ENCODE measurements around the gene CTPS1.

The CTPS1 gene

GRCh38 chr1:40955266-40955665 lies 24.2 kb upstream of the CTPS1 start:
- TF ChIP-seq CTCF (IDR thresholded peaks at IDR 0.05; ENCODE audit: low read depth, low read length), result no peak
- Histone ChIP-seq H3K4me3 (ENCODE audit: low read depth, low read length) (no peak overlapping the region), H3K27me3 (no peaks in the 10 kb centered on the region), H3K36me3 (no peaks in the 10 kb centered on the region), H3K4me1 (no peaks in the 10 kb centered on the region), H3K9me3 (no peaks in the 10 kb centered on the region)
- no peak for DNase-seq

DNA sequence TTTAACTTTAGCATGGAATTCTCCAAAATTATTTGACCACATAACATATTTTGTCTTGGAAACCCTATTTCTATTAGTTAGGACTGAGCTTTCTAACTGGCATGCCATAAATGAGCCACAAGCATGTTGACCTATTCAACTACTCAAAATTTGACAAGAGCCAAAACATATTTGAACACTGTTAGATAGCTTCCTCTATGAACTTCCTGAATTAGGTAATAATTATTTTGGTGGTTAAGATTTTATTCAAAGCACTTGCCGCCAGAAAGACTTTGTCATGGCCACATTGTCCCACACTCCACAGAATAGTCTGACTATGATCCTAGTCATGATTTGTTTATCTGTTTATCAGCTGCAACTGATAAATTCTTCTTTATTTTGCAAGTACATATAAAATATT lies 23.1 kb upstream of the CTPS1 start:
- Histone ChIP-seq H3K4me3 (ENCODE audit: low read depth, low read length) (no peak overlapping the region), H3K4me1 (no peaks in the 10 kb centered on the region), H3K9me3 (no peaks in the 10 kb centered on the region), H3K36me3 (no peaks in the 10 kb centered on the region), H3K27me3 (no peaks in the 10 kb centered on the region)
- DNase-seq, result no peak
- TF ChIP-seq CTCF (IDR thresholded peaks at IDR 0.05; ENCODE audit: low read depth, low read length), result no peak

GRCh38 chr1:40958210-40958609 lies 21.3 kb upstream of the CTPS1 start:
- TF ChIP-seq CTCF (IDR thresholded peaks at IDR 0.05; ENCODE audit: low read depth, low read length), result no peak
- H3K36me3 ChIP-seq, result no peaks in the 10 kb centered on the region
- no peaks in the 10 kb centered on the region for H3K9me3 ChIP-seq
- DNase-seq, result no peak
- no peaks in the 10 kb centered on the region for H3K4me1 ChIP-seq
- H3K4me3 ChIP-seq (ENCODE audit: low read depth, low read length), result no peak overlapping the region
- H3K27me3 ChIP-seq, result no peaks in the 10 kb centered on the region

DNA sequence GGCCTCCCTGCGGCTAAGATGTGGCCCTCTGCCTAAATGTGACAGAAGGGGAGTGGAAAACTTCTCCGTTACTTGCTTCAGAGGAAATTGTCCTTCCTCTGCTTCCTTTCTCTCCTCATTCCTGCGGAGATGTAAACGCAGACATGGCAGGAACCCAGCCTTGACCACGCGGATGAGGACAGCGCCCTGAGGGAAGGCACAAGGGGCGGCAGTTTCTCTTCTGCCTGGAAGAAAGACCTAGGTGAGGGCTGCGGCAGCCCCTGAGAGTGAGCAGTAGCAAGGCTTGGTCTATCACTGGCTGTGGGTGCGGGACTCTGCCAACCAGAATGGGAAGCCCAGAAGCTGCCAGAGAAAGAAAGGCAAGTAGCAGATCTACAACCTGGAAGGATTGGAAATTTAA lies 14.0 kb upstream of the CTPS1 start:
- Histone ChIP-seq H3K9me3 (no peaks in the 10 kb centered on the region), H3K4me1 (no peaks in the 10 kb centered on the region), H3K4me3 (ENCODE audit: low read depth, low read length) (no peak overlapping the region), H3K36me3 (no peaks in the 10 kb centered on the region), H3K27me3 (no peaks in the 10 kb centered on the region)
- TF ChIP-seq CTCF (IDR thresholded peaks at IDR 0.05; ENCODE audit: low read depth, low read length), result no peak
- DNase-seq, result no peak

- DNase-seq, result no peak
- Histone ChIP-seq H3K4me3 (ENCODE audit: low read depth, low read length) (no peak overlapping the region), H3K9me3 (no peaks in the 10 kb centered on the region), H3K4me1 (no peaks in the 10 kb centered on the region), H3K27me3 (no peaks in the 10 kb centered on the region), H3K36me3 (no peaks in the 10 kb centered on the region)
- TF ChIP-seq CTCF (IDR thresholded peaks at IDR 0.05; ENCODE audit: low read depth, low read length), result no peak
Measured at GRCh38 chr1:40966417-40966816, 13.1 kb upstream of the CTPS1 start.

DNA sequence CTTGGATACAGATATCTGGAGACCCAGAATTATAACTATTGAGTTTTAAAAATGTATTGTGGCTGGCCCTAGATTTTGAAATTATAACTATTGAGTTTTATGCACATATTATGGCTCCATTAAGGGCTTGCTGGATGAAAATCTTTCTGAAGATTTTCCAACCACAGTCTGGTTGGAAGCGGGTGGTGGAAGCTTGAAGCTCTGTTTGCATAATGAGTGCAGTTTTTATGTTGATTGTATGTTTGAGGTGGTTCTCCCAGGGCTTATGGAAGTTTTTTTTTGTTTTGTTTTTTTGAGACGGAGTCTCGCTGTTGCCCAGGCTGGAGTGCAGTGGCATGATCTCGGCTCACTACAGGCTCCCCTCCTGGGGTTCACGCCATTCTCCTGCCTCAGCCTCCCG lies 10.1 kb upstream of the CTPS1 start:
- no peaks in the 10 kb centered on the region for H3K36me3 ChIP-seq
- H3K4me1 ChIP-seq, result no peaks in the 10 kb centered on the region
- no peaks in the 10 kb centered on the region for H3K9me3 ChIP-seq
- no peaks in the 10 kb centered on the region for H3K27me3 ChIP-seq
- TF ChIP-seq CTCF (IDR thresholded peaks at IDR 0.05; ENCODE audit: low read depth, low read length), result no peak
- H3K4me3 ChIP-seq (ENCODE audit: low read depth, low read length), result no peak overlapping the region
- no peak for DNase-seq
